Ureter (tissue), 1 donor: ENCODE measurements around the gene LANCL2. TPM values are rescaled to one million over a fixed set of nuclear protein-coding genes. Genes with fewer than 3 reads are reported as not detected.
A peak's percentile ranks its signal among the peaks of the same experiment; 100 is the strongest.
"Not testable (repeated sequence)": the region's sequence is repeated elsewhere in the genome, so short reads cannot be mapped to it uniquely, and the experiment has no call there.

Source experiments
- DNase-seq: peaks from one replicate; pipeline ENCODE4 v3.0.0-alpha.2; 2020; ENCODE audit warnings: low spot score
- total RNA-seq: library from RNA; stranded (reverse); gene quantifications from one replicate; pipeline ENCODE4 v1.2.4, GENCODE V29; 2023
- donor health status: DM: yes; HTN: yes; CAD: no.

Gene LANCL2
- total RNA-seq, 1 donor from 2014 or later, result 16.8 TPM

DNA sequence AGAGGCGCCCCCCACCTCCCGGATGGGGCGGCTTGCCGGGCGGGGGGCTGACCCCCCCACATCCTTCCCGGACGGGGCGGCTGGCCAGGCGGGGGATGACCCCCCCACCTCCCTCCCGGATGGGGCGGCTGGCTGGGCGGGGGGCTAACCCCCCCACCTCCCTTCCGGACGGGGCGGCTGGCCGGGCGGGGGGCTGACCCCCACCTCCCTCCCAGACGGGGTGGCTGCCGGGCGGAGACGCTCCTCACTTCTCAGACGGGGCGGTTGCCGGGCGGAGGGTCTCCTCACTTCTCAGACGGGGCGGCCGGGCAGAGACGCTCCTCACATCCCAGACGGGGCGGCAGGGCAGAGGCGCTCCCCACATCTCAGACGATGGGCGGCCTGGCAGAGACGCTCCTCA, 37.4 kb downstream of the LANCL2 start:
- not testable (repeated sequence) for DNase-seq

DNA sequence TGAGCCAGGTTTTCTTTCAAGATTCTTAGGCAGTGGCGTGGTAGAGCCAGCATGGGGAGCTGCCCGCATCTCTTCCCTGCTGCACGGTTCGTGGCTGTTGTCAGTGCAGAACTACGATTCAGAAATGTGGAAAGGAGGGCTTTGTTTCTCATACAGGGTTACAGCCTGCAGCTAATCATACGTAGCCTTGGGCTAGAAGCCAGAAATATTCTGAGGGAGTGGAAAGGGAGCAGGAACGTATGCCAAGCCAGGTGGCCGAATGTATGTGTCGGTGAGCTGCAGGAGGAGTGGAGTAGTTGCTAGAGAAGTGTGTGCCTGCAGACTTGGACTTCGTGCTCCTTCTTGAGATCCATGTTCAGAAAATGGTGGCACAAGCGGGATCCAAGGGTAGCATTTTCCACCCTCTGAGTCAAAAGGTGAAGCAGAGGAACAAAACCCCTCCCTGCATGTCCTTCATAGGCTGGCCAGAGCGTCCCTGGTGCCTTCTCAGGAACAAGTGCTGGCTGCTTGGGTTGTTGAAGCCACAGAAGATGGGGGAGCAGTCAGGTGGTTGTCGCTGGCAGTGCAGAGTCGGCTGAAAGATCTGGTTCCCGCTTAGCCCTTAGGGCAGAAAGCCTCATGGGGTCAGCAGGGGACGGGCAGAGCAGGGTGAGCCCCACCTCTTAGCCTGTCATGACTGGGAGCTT, 40.9 kb downstream of the LANCL2 start:
- no peak for DNase-seq

- DNase-seq, result no peak
Observed at GRCh38 chr7:55409482-55410225, 44.5 kb downstream of the LANCL2 start.

GRCh38 chr7:55410667-55411239, 45.6 kb downstream of the LANCL2 start:
- DNase-seq, result no peak

GRCh38 chr7:55411844-55412243, 46.7 kb downstream of the LANCL2 start:
- DNase-seq, result no peak

- no peak for DNase-seq
Observed at GRCh38 chr7:55413442-55413841, 48.3 kb downstream of the LANCL2 start.

- peak; percentile 87 for DNase-seq
Observed at GRCh38 chr7:55415173-55415778, 50.1 kb downstream of the LANCL2 start.

DNA sequence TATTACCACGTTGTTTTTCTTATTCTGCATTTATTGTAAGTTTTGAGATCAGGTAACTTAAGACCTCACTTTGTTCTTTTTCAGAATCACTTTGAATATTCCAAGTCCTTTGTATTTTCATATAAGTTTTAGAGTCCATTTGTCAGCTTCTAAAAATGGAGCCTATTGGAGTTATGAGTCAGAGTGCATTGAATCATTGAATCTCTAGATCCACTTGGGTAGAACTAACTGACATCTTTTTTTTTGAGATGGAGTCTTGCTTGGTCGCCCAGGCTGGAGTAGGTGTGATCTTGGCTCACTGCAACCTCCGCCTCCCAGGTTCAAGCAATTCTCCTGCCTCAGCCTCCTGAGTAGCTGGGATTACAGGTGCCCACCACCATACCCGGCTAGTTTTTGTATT, 52.3 kb downstream of the LANCL2 start:
- not testable (repeated sequence) for DNase-seq

DNA sequence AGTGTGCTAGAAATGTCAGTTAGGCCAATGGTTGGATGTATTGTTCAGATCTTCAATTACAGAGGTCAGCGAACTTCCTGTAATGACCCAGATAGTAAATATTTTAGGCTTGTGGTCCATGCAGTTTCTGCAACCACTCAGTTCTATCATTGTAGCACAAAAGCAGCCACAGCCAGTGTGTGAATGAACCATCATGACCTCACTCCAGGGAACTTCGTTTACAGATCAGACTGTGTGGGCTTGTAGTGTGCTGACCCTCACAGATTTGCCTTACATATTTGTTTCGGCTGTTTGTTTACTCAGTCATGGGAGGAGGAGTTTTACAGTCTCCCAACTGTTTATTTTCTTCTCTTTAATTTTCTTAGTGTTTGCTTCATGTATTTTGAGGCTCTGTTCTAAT, 55.4 kb downstream of the LANCL2 start:
- DNase-seq, result no peak

- no peak for DNase-seq
Observed at GRCh38 chr7:55423277-55423711, 58.2 kb downstream of the LANCL2 start.

- DNase-seq, result no peak
Observed at GRCh38 chr7:55423891-55424290, 58.8 kb downstream of the LANCL2 start.

GRCh38 chr7:55425141-55425752, 60.1 kb downstream of the LANCL2 start:
- no peak for DNase-seq

DNA sequence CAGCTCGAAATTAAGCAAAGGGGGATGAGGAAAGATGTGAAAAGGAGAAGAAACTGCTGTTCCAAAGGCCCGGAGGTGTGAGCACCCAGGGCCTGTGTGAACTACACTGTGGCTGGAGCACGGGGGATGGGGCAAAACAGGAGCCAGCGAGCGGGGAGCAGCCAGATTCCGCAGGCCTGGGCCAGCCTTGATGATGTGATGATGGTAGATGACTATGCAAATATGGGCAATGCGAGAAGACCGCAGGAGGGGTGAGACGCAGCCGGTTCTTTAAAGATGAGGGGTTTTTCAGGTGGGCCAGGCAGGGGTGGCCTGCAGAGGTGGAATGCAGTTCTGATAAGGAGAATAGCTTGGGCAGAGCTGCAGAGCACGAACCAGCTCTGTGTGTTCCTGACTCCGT, 61.5 kb downstream of the LANCL2 start:
- DNase-seq, result no peak

DNA sequence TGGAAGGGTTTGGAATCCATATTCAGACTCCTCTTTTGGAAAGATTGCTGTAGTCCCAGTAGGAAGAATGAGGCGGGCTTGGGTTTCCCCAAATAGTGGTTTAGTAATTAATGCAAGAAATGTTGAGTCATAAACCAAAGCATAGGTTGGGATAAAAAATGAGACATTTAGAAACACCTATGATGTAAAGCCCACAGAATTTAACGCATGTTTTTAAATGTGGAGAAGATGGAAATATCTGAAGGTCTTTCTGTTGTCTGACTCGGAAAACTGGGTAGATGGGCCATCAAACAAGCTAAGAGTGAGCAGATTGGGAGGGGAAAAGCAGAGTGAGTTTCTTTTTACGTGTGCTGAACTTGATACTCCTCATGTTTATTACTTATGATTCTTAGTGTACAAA, 62.2 kb downstream of the LANCL2 start:
- DNase-seq, result no peak

- no peak for DNase-seq
Observed at GRCh38 chr7:55427800-55428199, 62.7 kb downstream of the LANCL2 start.

DNA sequence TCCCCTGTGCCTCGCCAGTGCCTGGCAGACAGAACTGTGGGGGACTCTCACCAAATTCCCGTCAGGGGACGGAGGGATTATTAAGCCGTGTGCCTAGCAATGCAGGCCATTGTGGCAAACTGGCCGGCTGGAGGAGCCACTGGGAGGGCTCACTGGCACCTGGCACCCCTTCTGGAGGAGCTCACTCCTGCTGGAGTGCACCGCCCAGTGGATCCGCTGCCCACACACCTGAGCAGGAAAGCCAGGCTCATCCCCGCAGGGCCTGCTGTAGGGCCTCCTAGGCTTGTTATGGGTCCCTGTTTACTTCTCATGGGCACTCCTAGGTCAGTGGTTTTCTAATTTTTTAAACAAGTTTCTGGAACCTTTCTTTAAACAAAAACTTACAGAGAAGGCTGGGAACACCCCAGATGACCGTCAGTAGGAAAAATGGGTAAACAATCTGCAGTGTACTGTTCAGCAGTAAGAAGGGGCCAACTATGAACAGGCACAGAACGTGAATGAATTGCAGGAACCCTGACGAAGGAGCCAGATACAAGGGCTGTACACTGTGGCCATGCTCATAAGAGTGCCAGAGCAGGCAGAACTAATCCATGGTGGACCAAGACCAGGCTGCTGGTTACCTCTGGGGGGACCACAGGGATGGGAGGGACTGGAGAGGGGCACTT, 64.8 kb downstream of the LANCL2 start:
- no peak for DNase-seq

- DNase-seq, result no peak
Observed at GRCh38 chr7:55431898-55432297, 66.8 kb downstream of the LANCL2 start.

DNA sequence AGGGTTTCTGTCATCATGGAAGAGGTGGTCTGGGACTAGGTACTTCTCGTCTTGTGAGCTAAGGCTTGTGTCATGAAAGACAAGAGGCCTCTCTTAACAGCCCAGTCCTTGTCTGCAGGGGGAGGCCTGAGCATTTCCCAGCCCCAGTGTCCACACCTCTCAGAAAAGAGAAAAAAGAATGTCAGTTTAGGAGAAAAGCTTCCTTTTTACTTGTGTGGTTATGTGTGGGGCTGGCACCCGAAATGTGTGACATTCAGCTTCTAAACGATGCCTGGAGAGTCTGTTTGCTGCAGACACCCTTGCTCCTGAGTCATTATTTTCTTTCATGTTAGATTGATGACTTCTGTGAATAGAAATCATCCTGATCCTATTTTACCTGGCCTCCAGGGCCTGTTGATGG, 67.4 kb downstream of the LANCL2 start:
- DNase-seq, result no peak

- no peak for DNase-seq
Observed at GRCh38 chr7:55432939-55433784, 68.0 kb downstream of the LANCL2 start.

DNA sequence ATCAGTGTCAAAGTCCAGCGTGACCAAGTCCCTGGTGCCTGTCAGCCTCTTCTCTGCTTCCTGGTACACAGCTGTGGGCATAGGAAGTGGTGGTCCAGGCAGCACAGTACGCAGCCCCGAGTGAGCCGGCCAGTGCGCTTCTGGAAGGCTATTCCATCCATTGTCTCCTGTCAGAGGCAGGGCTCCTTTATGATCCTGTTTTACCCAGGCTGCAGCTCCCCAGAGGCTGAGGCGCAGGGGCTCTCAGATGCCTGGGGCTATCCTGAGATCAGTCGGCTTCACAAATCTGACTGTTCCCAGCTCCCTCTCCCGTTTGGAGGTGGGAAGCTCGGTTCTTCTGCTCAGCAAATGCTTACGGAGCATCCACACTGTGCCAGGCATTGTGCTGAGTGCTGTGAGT, 70.3 kb downstream of the LANCL2 start:
- no peak for DNase-seq

DNA sequence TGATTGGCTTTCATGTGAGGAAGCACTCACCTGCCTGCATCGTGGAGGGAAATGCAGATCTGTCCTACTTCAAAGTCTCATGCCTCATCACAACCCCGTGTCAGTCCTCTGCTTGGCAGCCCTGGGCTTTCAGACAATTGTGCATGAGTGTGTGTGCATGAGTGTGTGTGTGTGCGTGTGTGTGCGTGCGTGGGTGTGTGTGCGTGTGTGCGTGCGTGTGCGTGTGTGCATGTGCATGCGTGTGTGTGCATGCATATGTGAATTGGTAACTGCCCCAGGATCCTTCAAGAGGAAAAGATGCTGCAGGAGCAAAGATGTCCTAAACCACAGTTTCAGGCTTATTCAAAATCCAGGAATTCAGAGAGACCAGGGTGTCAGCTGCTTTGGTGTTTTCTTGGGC, 71.3 kb downstream of the LANCL2 start:
- DNase-seq, result no peak
